PFSK-1 (cell line): ENCODE measurements around the gene CALCOCO1.

Experiments
- POLR2AphosphoS5 ChIP-seq: IDR thresholded peaks from 2 replicates; pipeline ENCODE4 v1.6.1; 2012; ENCODE audit warnings: low read depth, mild to moderate bottlenecking, control low read depth, low read length, moderate library complexity
- REST ChIP-seq, 2 experiments: IDR thresholded peaks; 2 replicates each; pipeline versions ENCODE4 v1.6.1 to v1.8.0; 2011 to 2012; ENCODE audit warnings: low read depth in 2 of 2, low read length in 2 of 2, control low read depth in 1 of 2, inconsistent platforms in 1 of 2, mild to moderate bottlenecking in 1 of 2, moderate library complexity in 1 of 2; ENCODE audit not compliant: insufficient read depth in 1 of 2
- SIN3A ChIP-seq: IDR thresholded peaks from 2 replicates; pipeline ENCODE4 v1.6.1; 2012; ENCODE audit warnings: mild to moderate bottlenecking, low read length, moderate library complexity, borderline replicate concordance; ENCODE audit not compliant: insufficient read depth
- TAF1 ChIP-seq: IDR thresholded peaks from 2 replicates; pipeline ENCODE4 v1.6.1; 2012; ENCODE audit warnings: low read length, control low read depth, borderline replicate concordance; ENCODE audit not compliant: insufficient read depth

DNA sequence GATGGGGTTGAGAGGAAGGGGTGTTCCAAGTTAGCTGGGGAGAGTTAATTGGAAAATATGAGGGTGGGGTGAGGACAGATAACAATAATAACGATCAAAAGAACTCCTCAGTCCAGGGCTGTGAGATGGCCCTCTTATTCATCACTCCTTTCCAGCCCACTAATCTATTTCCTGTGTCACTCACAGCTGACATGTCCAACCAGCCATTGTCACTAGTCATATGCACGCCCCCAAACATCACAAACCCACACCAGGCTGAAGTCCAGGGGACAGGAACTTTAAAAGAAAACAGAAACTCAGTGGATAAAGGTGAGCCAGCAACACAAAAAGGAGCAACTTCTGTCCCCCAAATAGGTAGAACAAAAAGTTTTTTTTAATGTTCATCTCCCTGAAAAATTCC is 911 bp downstream of the CALCOCO1 start:
- TF ChIP-seq POLR2AphosphoS5 = no peak
- TF ChIP-seq SIN3A = no peak
- TF ChIP-seq REST (IDR thresholded peaks at IDR 0.05; ENCODE audit: insufficient read depth in 1 of 2, low read depth in 2 of 2, low read length in 2 of 2) = no peak
- TF ChIP-seq TAF1 = no peak
